WTC11 (cell line): Measurements from ENCODE around the gene ITPR2. TPM values are rescaled to one million over a fixed set of nuclear protein-coding genes. Genes with fewer than 3 reads are reported as not detected.
A peak's percentile ranks its signal among the peaks of the same experiment; 100 is the strongest.

Experiments used
- ATAC-seq: fragments of 200-7000 bp; cut with Tn5 transposase; 2 replicates; pipeline ENCODE4 v1.10.0; 2021; ENCODE audit warnings: mild to moderate bottlenecking, moderate library complexity
- CTCF ChIA-PET: fragments of 300-600 bp; sonication (Branson Sonifier 250); formaldehyde crosslinking; loops from one replicate; lab custom pipeline; 2021; ENCODE audit warnings: antibody characterized with exemption; lab: Charles Lee
- POLR2A ChIA-PET: fragments of 350-600 bp; sonication (Branson Sonifier 250); formaldehyde crosslinking; loops from one replicate; lab custom pipeline; 2021; ENCODE audit warnings: antibody characterized with exemption; lab: Charles Lee
- DNase-seq: peaks from one replicate; pipeline ENCODE4 v3.0.0; 2021; ENCODE audit warnings: low spot score
- H3K27ac Mint-ChIP-seq: 2 replicates; pipeline ENCODE4 v1.8.0; 2021; ENCODE audit warnings: mixed read lengths
- H3K27me3 Mint-ChIP-seq: 2 replicates; pipeline ENCODE4 v1.8.0; 2021; ENCODE audit warnings: low read depth, mild to moderate bottlenecking, moderate library complexity, mixed read lengths
- H3K36me3 Mint-ChIP-seq: 2 replicates; pipeline ENCODE4 v1.8.0; 2021; ENCODE audit warnings: mixed read lengths
- H3K4me1 Mint-ChIP-seq: 2 replicates; pipeline ENCODE4 v1.8.0; 2022; ENCODE audit warnings: mixed read lengths
- H3K4me3 Mint-ChIP-seq: 2 replicates; pipeline ENCODE4 v1.8.0; 2021; ENCODE audit warnings: mild to moderate bottlenecking, moderate library complexity, mixed read lengths
- H3K9me3 Mint-ChIP-seq: 2 replicates; pipeline ENCODE4 v1.8.0; 2021; ENCODE audit warnings: mixed read lengths
- CBFB ChIP-seq: sonication (generic); formaldehyde crosslinking; IDR thresholded peaks from 2 replicates; pipeline ENCODE4 v1.8.1; 2022; ENCODE audit warnings: mild to moderate bottlenecking, low read depth, missing genetic modification reagents
- FOXP4 ChIP-seq: sonication (generic); formaldehyde crosslinking; IDR thresholded peaks from 2 replicates; pipeline ENCODE4 v1.8.0; 2022; ENCODE audit warnings: mild to moderate bottlenecking, missing genetic modification reagents
- HMGA2 ChIP-seq: fragments of 250-450 bp; sonication (Bioruptor Pico); IDR thresholded peaks from 2 replicates; pipeline ENCODE4 v1.4.0; 2021; ENCODE audit warnings: mild to moderate bottlenecking, moderate library complexity
- IRF2 ChIP-seq: sonication (generic); formaldehyde crosslinking; IDR thresholded peaks from 2 replicates; pipeline ENCODE4 v1.8.0; 2022; ENCODE audit warnings: low read depth, missing genetic modification reagents, borderline replicate concordance
- MYBL2 ChIP-seq: sonication (generic); formaldehyde crosslinking; IDR thresholded peaks from 2 replicates; pipeline ENCODE4 v1.8.1; 2023; ENCODE audit warnings: mild to moderate bottlenecking, moderate library complexity, missing genetic modification reagents
- TCF7 ChIP-seq: sonication (generic); formaldehyde crosslinking; IDR thresholded peaks from 2 replicates; pipeline ENCODE4 v1.8.0; 2022; ENCODE audit warnings: mild to moderate bottlenecking, low read depth, missing genetic modification reagents, moderate library complexity
- USF2 ChIP-seq: sonication (generic); formaldehyde crosslinking; IDR thresholded peaks from 2 replicates; pipeline ENCODE4 v1.8.1; 2023; ENCODE audit warnings: mild to moderate bottlenecking, missing genetic modification reagents, moderate library complexity
- ZNF317 ChIP-seq: sonication (generic); formaldehyde crosslinking; IDR thresholded peaks from 2 replicates; pipeline ENCODE4 v1.8.1; 2023; ENCODE audit warnings: low read depth, mild to moderate bottlenecking, moderate library complexity, missing genetic modification reagents, borderline replicate concordance
- ZNF423 ChIP-seq: fragments of 250-450 bp; sonication (Bioruptor Pico); IDR thresholded peaks from 2 replicates; pipeline ENCODE4 v2.1.2; 2022; ENCODE audit warnings: mild to moderate bottlenecking, moderate library complexity
- total RNA-seq: library from RNA; stranded (reverse); gene quantifications from 3 replicates; pipeline ENCODE4 v1.2.3, GENCODE V29; 2021
- TF ChIP-seq, protein P1 (sequence below): sonication (generic); formaldehyde crosslinking; IDR thresholded peaks from 2 replicates; pipeline ENCODE4 v1.8.0; 2023; ENCODE audit warnings: missing genetic modification reagents, mild to moderate bottlenecking, borderline replicate concordance
- TF ChIP-seq, protein P2 (sequence below): sonication (generic); formaldehyde crosslinking; IDR thresholded peaks from 2 replicates; pipeline ENCODE4 v1.8.1; 2022; ENCODE audit warnings: missing genetic modification reagents, borderline replicate concordance

ITPR2 gene
- total RNA-seq, 1 experiment from 2014 or later = 50.7 TPM

GRCh38 chr12:26383041-26383440 lies 450.0 kb downstream of the ITPR2 start (continued):
- TF ChIP-seq, protein P1, sequence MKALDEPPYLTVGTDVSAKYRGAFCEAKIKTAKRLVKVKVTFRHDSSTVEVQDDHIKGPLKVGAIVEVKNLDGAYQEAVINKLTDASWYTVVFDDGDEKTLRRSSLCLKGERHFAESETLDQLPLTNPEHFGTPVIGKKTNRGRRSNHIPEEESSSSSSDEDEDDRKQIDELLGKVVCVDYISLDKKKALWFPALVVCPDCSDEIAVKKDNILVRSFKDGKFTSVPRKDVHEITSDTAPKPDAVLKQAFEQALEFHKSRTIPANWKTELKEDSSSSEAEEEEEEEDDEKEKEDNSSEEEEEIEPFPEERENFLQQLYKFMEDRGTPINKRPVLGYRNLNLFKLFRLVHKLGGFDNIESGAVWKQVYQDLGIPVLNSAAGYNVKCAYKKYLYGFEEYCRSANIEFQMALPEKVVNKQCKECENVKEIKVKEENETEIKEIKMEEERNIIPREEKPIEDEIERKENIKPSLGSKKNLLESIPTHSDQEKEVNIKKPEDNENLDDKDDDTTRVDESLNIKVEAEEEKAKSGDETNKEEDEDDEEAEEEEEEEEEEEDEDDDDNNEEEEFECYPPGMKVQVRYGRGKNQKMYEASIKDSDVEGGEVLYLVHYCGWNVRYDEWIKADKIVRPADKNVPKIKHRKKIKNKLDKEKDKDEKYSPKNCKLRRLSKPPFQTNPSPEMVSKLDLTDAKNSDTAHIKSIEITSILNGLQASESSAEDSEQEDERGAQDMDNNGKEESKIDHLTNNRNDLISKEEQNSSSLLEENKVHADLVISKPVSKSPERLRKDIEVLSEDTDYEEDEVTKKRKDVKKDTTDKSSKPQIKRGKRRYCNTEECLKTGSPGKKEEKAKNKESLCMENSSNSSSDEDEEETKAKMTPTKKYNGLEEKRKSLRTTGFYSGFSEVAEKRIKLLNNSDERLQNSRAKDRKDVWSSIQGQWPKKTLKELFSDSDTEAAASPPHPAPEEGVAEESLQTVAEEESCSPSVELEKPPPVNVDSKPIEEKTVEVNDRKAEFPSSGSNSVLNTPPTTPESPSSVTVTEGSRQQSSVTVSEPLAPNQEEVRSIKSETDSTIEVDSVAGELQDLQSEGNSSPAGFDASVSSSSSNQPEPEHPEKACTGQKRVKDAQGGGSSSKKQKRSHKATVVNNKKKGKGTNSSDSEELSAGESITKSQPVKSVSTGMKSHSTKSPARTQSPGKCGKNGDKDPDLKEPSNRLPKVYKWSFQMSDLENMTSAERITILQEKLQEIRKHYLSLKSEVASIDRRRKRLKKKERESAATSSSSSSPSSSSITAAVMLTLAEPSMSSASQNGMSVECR (CRISPR knock-in tag) = no peak
- TF ChIP-seq ZNF423 (CRISPR knock-in tag) (no peak), HMGA2 (CRISPR knock-in tag) (no peak), CBFB (CRISPR knock-in tag) (no peak)

DNA sequence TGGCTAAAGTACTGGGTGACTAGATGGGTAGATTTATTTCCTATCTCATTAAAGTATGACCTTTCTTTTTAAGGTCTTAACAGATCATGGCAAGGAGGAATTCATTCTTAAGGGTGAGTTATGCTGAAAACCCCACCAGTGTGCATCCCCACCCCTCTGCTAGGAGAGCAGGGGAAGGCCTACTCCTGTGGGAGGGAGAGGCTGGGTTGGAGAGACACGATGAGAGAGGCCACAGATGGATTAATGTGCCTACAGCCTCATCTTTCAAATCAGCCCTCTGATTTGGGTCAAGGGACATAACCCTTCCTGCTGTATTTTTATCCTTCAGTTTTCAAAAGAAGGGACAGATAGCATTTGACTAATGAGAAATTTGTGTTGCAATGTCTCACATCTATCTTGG lies 452.1 kb downstream of the ITPR2 start:
- peaks cover 30% of the 10 kb centered on the region for H3K36me3 Mint-ChIP-seq
- ATAC-seq = no peak
- H3K9me3 Mint-ChIP-seq = peaks cover 17% of the 10 kb centered on the region
- ChIA-PET CTCF (no interaction called here), POLR2A (no interaction called here)
- DNase-seq = no peak
- no peaks in the 10 kb centered on the region for H3K27me3 Mint-ChIP-seq
- peaks cover 4% of the 10 kb centered on the region for H3K4me1 Mint-ChIP-seq
- H3K4me3 Mint-ChIP-seq = no peak overlapping the region
- H3K27ac Mint-ChIP-seq = no peak overlapping the region
- TF ChIP-seq, protein P2, sequence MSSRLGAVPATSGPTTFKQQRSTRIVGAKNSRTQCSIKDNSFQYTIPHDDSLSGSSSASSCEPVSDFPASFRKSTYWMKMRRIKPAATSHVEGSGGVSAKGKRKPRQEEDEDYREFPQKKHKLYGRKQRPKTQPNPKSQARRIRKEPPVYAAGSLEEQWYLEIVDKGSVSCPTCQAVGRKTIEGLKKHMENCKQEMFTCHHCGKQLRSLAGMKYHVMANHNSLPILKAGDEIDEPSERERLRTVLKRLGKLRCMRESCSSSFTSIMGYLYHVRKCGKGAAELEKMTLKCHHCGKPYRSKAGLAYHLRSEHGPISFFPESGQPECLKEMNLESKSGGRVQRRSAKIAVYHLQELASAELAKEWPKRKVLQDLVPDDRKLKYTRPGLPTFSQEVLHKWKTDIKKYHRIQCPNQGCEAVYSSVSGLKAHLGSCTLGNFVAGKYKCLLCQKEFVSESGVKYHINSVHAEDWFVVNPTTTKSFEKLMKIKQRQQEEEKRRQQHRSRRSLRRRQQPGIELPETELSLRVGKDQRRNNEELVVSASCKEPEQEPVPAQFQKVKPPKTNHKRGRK (CRISPR knock-in tag) = no peak
- TF ChIP-seq HMGA2 (CRISPR knock-in tag) = no peak
- no peak for TF ChIP-seq TCF7 (CRISPR knock-in tag)
- TF ChIP-seq USF2 = no peak
- no peak for TF ChIP-seq ZNF317 (CRISPR knock-in tag)
- TF ChIP-seq, all 79 proteins: peak for 0

DNA sequence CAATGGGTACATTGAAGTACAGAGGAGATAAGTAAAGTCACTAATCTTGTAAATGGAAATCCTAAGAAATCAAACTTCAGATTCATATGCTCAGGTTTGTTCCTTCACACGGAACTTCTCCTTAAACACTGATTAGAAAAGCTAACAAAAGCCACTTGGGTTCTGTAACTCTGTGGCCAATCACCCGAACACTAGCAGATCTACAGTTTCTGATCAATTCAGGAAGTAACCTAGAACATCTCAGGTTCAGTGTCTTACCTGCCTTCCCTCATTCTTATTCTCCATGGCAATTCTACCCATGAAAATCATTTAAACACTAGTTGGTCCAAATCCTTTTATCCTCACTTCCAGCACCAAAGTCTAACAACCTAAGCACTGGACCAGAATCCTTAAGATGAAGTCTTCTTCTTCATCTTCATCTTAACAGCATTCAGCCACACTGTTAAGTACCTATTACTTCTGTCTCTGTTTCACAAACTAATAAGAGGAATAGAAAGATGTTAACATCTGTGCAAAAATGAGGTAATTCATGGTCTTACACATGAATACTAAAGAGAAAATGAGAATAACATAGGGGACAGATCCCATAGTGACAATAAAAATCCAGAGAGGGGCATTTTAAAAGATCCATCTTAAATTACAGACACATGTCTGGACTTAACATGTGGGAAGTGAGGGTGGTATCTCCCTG lies 453.1 kb downstream of the ITPR2 start:
- no peak for TF ChIP-seq MYBL2 (CRISPR knock-in tag)
- TF ChIP-seq FOXP4 = no peak
- TF ChIP-seq IRF2 = no peak
- TF ChIP-seq, all 79 proteins: peak for 0
- H3K27me3 Mint-ChIP-seq = no peaks in the 10 kb centered on the region
- CTCF ChIA-PET = interaction anchor here (1.6 kb wide), 1 partner anchor 9 kb away, joined by 3 read pairs; no protein-coding TSS in a partner anchor
- H3K27ac Mint-ChIP-seq = 0 out of 2 replicates have a peak overlapping the region, but pooled peaks have one; percentile 44
- peaks cover 20% of the 10 kb centered on the region for H3K36me3 Mint-ChIP-seq
- H3K9me3 Mint-ChIP-seq = peaks cover 17% of the 10 kb centered on the region
- DNase-seq = no peak
- POLR2A ChIA-PET = no interaction called here
- H3K4me3 Mint-ChIP-seq = no peak overlapping the region
- H3K4me1 Mint-ChIP-seq = peaks cover 4% of the 10 kb centered on the region
- no peak for ATAC-seq
